KMS-11 (cell line): ENCODE results near the gene LSG1.

Source experiments
- H2AFZ ChIP-seq: fragments of 200-600 bp; sonication (generic); 2 replicates; pipeline ENCODE4 v1.6.1; 2016; ENCODE audit warnings: antibody characterized with exemption, mixed run types, low read depth
- H3K27ac ChIP-seq: fragments of 200-600 bp; sonication (generic); 2 replicates; pipeline ENCODE4 v1.6.1; 2016; ENCODE audit warnings: mild to moderate bottlenecking, mixed run types
- H3K27me3 ChIP-seq: fragments of 200-600 bp; sonication (generic); 2 replicates; pipeline ENCODE4 v1.6.1; 2017; ENCODE audit warnings: mild to moderate bottlenecking, low read depth, mixed run types, moderate library complexity; ENCODE audit not compliant: insufficient read depth
- H3K36me3 ChIP-seq: fragments of 200-600 bp; sonication (generic); 2 replicates; pipeline ENCODE4 v1.6.1; 2017; ENCODE audit warnings: mild to moderate bottlenecking, mixed run types; ENCODE audit not compliant: insufficient read depth
- H3K4me1 ChIP-seq: fragments of 200-600 bp; sonication (generic); 2 replicates; pipeline ENCODE4 v1.6.1; 2016; ENCODE audit warnings: mild to moderate bottlenecking, low read depth, mixed run types; ENCODE audit not compliant: poor library complexity, severe bottlenecking
- H3K4me2 ChIP-seq: fragments of 200-600 bp; sonication (generic); 2 replicates; pipeline ENCODE4 v1.7.0; 2016; ENCODE audit warnings: mild to moderate bottlenecking, mixed run types
- H3K4me3 ChIP-seq: fragments of 200-600 bp; sonication (generic); IDR thresholded peaks from 2 replicates; pipeline ENCODE4 v1.6.1; 2017; ENCODE audit warnings: low read depth, low read length, mixed read lengths; ENCODE audit not compliant: insufficient read depth
- H3K79me2 ChIP-seq: fragments of 200-600 bp; sonication (generic); 2 replicates; pipeline ENCODE4 v1.6.1; 2016; ENCODE audit warnings: low read depth, mixed run types; ENCODE audit not compliant: insufficient read depth
- H3K9ac ChIP-seq: fragments of 200-600 bp; sonication (generic); 2 replicates; pipeline ENCODE4 v1.6.1; 2016; ENCODE audit warnings: mild to moderate bottlenecking, mixed run types
- H4K20me1 ChIP-seq: fragments of 200-600 bp; sonication (generic); 2 replicates; pipeline ENCODE4 v1.6.1; 2016; ENCODE audit warnings: mild to moderate bottlenecking, mixed run types; ENCODE audit not compliant: insufficient read depth
- TF ChIP-seq, protein P1 (sequence below): fragments of 200-600 bp; sonication (generic); conservative IDR thresholded peaks from 2 replicates; pipeline ENCODE4 v1.6.1; 2017; ENCODE audit warnings: low read depth, mild to moderate bottlenecking, antibody characterized with exemption, low read length, moderate library complexity, mixed read lengths

LSG1 gene

DNA sequence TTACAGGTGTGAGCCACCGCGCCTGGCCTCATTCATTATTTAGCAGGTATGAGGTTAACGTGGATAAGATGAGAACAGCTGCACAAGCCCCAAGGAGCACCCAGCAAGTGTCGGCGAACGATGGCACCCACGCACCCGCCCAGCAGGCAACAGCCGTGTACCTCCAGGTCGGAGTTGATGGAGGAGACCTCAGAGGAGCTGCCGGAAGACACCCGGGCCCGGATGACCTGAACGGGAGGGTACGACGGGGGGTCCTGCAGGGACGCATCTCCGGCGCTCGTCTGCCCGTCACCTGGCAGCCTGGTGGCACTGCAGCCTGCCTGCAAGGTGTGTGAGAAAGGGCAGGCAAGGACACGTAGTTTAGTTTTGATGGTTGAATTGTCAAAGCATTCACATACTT, 67.9 kb downstream of the LSG1 start:
- Histone ChIP-seq H3K4me1 (no peaks in the 10 kb centered on the region), H3K9ac (no peak overlapping the region), H4K20me1 (no peaks in the 10 kb centered on the region), H3K36me3 (no peaks in the 10 kb centered on the region), H3K4me2 (no peak overlapping the region), H3K79me2 (no peaks in the 10 kb centered on the region), H3K27ac (no peak overlapping the region), H3K4me3 (no peak overlapping the region), H2AFZ (no peak overlapping the region), H3K27me3 (no peaks in the 10 kb centered on the region)
- TF ChIP-seq, protein P1, sequence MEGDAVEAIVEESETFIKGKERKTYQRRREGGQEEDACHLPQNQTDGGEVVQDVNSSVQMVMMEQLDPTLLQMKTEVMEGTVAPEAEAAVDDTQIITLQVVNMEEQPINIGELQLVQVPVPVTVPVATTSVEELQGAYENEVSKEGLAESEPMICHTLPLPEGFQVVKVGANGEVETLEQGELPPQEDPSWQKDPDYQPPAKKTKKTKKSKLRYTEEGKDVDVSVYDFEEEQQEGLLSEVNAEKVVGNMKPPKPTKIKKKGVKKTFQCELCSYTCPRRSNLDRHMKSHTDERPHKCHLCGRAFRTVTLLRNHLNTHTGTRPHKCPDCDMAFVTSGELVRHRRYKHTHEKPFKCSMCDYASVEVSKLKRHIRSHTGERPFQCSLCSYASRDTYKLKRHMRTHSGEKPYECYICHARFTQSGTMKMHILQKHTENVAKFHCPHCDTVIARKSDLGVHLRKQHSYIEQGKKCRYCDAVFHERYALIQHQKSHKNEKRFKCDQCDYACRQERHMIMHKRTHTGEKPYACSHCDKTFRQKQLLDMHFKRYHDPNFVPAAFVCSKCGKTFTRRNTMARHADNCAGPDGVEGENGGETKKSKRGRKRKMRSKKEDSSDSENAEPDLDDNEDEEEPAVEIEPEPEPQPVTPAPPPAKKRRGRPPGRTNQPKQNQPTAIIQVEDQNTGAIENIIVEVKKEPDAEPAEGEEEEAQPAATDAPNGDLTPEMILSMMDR = no peak

DNA sequence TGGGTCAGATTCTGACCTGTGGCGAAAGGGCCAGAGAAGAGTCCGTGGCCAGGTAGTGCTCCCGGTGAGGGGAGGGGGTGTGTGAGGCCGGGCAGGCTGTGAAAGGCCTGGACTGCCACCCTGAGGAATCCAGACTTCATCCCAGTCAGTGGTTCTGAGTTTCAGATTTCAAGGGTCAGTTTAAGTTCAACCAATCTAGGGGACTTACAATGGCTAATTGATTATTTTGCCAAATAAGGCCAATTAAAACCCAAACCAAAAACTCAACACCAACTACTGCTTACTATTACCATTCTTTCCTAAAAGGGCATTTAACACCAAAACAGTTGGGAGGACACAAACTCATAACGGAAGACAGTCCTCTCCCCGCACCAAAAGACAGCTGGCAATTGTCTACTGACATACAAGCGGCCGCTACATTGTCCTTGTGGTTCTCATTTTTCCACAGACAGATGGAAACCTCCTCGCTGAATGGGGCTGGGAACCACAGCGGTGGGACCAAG, 69.3 kb downstream of the LSG1 start:
- TF ChIP-seq, protein P1 = no peak
- H3K4me2 ChIP-seq = no peak overlapping the region
- H3K36me3 ChIP-seq = no peaks in the 10 kb centered on the region
- H3K79me2 ChIP-seq = no peaks in the 10 kb centered on the region
- H3K4me1 ChIP-seq = no peaks in the 10 kb centered on the region
- no peaks in the 10 kb centered on the region for H4K20me1 ChIP-seq
- no peak overlapping the region for H3K27ac ChIP-seq
- H3K4me3 ChIP-seq = no peak overlapping the region
- no peaks in the 10 kb centered on the region for H3K27me3 ChIP-seq
- H3K9ac ChIP-seq = no peak overlapping the region
- H2AFZ ChIP-seq = no peak overlapping the region

DNA sequence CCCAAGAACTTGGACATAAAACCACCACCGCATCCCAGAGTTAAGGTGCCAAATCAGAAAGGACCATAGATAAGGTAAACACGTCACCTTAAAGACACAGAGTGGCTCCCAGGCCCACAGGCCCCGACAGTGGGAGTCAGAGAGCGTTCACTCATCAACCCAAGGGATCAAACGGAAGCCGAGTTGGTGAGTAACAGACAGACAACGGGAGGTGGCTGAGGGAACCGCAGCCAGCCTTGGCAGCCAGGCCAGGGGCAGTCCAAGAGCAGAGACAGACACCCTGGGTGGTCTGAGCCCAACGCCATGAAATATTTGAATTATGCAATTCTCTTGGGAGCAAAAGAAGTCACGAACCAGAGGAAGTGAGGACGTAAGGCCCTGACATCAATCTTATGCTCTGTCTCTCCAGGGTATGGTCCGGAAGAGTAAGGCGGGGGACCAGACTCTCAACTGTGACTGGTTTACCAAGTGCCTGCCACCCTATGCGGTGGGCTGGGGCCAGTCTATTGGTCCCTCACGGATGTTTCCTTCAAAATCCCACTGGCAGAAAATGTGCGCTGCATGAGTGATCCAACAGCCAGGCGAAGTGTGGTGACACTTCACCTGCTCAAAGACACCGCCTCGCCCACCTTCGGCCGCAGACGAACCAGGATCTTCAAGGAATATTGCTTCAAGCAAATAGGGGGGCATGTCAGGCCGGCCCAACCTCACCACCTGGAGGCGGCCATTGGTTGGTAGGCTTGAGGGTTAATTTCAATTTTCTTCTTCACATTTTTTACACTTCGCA, 73.0 kb downstream of the LSG1 start:
- no peaks in the 10 kb centered on the region for H3K27me3 ChIP-seq
- H3K4me2 ChIP-seq = no peak overlapping the region
- no peaks in the 10 kb centered on the region for H4K20me1 ChIP-seq
- no peak overlapping the region for H3K27ac ChIP-seq
- H3K4me1 ChIP-seq = peaks cover 5% of the 10 kb centered on the region
- no peaks in the 10 kb centered on the region for H3K36me3 ChIP-seq
- no peaks in the 10 kb centered on the region for H3K79me2 ChIP-seq
- no peak overlapping the region for H3K4me3 ChIP-seq
- TF ChIP-seq, protein P1 = no peak
- H3K9ac ChIP-seq = no peak overlapping the region
- H2AFZ ChIP-seq = no peak overlapping the region

DNA sequence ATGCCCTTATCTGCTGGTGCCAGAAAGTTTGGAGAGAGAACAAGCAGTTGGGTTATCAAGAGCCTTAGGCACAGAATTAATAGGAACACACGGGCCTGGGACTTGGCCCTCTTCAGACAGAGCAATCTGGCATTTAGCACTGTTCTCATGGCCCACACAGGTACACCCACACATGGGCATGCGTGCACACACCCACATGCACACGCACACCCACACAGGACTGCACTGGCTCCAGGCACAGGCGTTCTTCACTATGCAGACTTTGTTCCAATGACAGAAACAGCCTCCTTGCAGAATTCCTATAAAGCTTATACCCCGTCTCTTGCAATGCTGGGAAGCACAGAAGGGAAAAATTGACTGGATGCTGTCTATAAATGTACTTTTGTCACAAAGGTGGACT, 75.1 kb downstream of the LSG1 start:
- no peak overlapping the region for H3K9ac ChIP-seq
- H3K4me3 ChIP-seq = no peak overlapping the region
- no peaks in the 10 kb centered on the region for H4K20me1 ChIP-seq
- no peak overlapping the region for H3K4me2 ChIP-seq
- no peaks in the 10 kb centered on the region for H3K27me3 ChIP-seq
- H2AFZ ChIP-seq = no peak overlapping the region
- H3K79me2 ChIP-seq = no peaks in the 10 kb centered on the region
- no peak overlapping the region for H3K27ac ChIP-seq
- TF ChIP-seq, protein P1 = no peak
- no peaks in the 10 kb centered on the region for H3K36me3 ChIP-seq
- H3K4me1 ChIP-seq = peaks cover 22% of the 10 kb centered on the region
